NB4 (cell line): ENCODE measurements around the gene PLOD2.

Source experiments
- MYC ChIP-seq: IDR thresholded peaks from 2 replicates; pipeline ENCODE4 v1.6.1; 2011; ENCODE audit warnings: low read depth, low read length
- POLR2A ChIP-seq: IDR thresholded peaks from 2 replicates; pipeline ENCODE4 v1.6.1; 2011; ENCODE audit warnings: mild to moderate bottlenecking; ENCODE audit not compliant: insufficient read length; ENCODE audit errors: extremely low read depth
- TF ChIP-seq, protein P1 (sequence below): IDR thresholded peaks from one replicate; pipeline ENCODE4 v1.5.1; 2012; ENCODE audit warnings: low read depth, low read length
- TF ChIP-seq, protein P2 (sequence below): IDR thresholded peaks from 2 replicates; pipeline ENCODE4 v1.6.1; 2011; ENCODE audit warnings: low read depth, low read length

DNA sequence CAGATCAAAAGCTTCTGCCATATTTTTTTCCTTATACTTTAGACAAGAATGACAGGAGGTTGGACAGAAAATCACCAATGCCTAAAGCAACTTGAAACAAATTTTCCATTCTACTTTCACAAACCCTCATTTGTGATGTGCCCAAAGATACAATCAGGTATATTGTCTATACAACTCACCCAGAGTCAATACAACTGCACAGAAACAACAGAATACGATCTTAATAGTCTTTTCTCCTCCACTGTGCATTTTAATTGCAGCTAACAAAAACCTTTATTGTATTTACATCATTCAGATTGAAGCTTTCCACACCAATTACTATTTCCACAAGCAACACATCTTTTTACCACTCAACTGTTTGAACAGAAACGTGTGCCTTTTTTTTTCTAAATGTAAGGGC lies 80.4 kb downstream of the PLOD2 start:
- TF ChIP-seq, protein P1, sequence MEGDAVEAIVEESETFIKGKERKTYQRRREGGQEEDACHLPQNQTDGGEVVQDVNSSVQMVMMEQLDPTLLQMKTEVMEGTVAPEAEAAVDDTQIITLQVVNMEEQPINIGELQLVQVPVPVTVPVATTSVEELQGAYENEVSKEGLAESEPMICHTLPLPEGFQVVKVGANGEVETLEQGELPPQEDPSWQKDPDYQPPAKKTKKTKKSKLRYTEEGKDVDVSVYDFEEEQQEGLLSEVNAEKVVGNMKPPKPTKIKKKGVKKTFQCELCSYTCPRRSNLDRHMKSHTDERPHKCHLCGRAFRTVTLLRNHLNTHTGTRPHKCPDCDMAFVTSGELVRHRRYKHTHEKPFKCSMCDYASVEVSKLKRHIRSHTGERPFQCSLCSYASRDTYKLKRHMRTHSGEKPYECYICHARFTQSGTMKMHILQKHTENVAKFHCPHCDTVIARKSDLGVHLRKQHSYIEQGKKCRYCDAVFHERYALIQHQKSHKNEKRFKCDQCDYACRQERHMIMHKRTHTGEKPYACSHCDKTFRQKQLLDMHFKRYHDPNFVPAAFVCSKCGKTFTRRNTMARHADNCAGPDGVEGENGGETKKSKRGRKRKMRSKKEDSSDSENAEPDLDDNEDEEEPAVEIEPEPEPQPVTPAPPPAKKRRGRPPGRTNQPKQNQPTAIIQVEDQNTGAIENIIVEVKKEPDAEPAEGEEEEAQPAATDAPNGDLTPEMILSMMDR = no peak
- TF ChIP-seq POLR2A = no peak
- TF ChIP-seq, protein P2, sequence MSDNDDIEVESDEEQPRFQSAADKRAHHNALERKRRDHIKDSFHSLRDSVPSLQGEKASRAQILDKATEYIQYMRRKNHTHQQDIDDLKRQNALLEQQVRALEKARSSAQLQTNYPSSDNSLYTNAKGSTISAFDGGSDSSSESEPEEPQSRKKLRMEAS = no peak
- no peak for TF ChIP-seq MYC
